AG10803 (cell line): ENCODE measurements around the gene MRC1.
A peak's percentile ranks its signal among the peaks of the same experiment; 100 is the strongest.

ENCODE experiments used
- DNase-seq: peaks from one replicate; pipeline ENCODE4 v3.0.0; 2010; ENCODE audit warnings: low read depth
- H3K4me3 ChIP-seq: 2 replicates; pipeline ENCODE4 v1.5.1; 2011; ENCODE audit warnings: mild to moderate bottlenecking, low read length, control low read depth
- TF ChIP-seq, protein P1 (sequence below): conservative IDR thresholded peaks from 2 replicates; pipeline ENCODE4 v1.5.1; 2011; ENCODE audit warnings: mild to moderate bottlenecking, low read length, control low read depth, inconsistent platforms

MRC1 gene

GRCh38 chr10:17888189-17888588, 79.0 kb downstream of the MRC1 start:
- no peak overlapping the region for H3K4me3 ChIP-seq
- no peak for DNase-seq
- TF ChIP-seq, protein P1, sequence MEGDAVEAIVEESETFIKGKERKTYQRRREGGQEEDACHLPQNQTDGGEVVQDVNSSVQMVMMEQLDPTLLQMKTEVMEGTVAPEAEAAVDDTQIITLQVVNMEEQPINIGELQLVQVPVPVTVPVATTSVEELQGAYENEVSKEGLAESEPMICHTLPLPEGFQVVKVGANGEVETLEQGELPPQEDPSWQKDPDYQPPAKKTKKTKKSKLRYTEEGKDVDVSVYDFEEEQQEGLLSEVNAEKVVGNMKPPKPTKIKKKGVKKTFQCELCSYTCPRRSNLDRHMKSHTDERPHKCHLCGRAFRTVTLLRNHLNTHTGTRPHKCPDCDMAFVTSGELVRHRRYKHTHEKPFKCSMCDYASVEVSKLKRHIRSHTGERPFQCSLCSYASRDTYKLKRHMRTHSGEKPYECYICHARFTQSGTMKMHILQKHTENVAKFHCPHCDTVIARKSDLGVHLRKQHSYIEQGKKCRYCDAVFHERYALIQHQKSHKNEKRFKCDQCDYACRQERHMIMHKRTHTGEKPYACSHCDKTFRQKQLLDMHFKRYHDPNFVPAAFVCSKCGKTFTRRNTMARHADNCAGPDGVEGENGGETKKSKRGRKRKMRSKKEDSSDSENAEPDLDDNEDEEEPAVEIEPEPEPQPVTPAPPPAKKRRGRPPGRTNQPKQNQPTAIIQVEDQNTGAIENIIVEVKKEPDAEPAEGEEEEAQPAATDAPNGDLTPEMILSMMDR = no peak

- DNase-seq = no peak
- TF ChIP-seq, protein P1 = no peak
- no peak overlapping the region for H3K4me3 ChIP-seq
Measured at GRCh38 chr10:17891435-17891834, 82.3 kb downstream of the MRC1 start.

DNA sequence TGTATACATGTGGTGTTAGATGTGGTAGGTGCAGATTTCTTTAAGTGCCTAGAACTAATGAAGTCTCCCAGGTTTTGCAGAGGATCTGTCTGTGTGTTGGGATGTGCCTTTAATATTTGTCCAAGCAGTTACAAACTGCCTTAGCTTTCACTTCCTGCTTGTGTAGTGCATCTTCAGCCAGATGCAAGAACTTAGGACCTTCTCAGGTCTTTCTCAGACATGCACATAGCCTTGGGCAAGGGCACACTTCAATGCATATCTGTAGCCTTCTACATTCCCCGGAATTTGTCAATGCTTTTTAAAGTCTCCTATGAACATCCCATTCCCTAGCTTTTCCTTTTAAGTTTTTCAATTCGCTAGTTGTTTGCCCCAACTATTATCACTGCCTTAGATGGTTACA, 95.4 kb downstream of the MRC1 start:
- TF ChIP-seq, protein P1 = no peak
- H3K4me3 ChIP-seq = no peak overlapping the region
- DNase-seq = no peak

GRCh38 chr10:17905491-17905890, 96.3 kb downstream of the MRC1 start:
- H3K4me3 ChIP-seq = no peak overlapping the region
- TF ChIP-seq, protein P1 = no peak
- DNase-seq = peak; percentile 26

- no peak for DNase-seq
- TF ChIP-seq, protein P1 = no peak
- H3K4me3 ChIP-seq = no peak overlapping the region
Measured at GRCh38 chr10:17906002-17906401, 96.9 kb downstream of the MRC1 start.

DNA sequence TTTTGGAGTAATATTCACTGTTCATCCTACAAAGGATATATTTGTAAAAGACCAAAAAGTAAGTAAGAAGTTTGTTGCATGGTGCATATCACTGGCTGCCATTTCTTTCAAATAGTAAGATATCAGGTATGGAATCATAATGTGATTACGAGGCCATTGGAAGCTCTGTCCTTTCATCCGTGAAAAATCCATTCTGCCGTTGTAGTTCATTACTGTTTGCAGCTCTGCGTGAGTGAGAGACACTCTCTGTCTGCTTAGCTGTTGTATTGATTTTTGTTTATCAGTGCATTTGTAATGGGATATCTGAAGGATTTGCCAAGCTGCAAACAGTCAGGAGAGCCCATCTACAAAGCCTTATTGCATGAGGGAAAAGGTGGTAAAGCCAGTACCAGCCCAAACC, 98.5 kb downstream of the MRC1 start:
- DNase-seq = no peak
- TF ChIP-seq, protein P1 = no peak
- H3K4me3 ChIP-seq = no peak overlapping the region

- H3K4me3 ChIP-seq = no peak overlapping the region
- TF ChIP-seq, protein P1 = peak; percentile 79
- DNase-seq = peak; percentile 68
Measured at GRCh38 chr10:17910125-17910789, 101.1 kb downstream of the MRC1 start.
